Epithelial cell of prostate (primary cell): ENCODE data around the gene GCC1.
"Not testable (repeated sequence)": the region's sequence is repeated elsewhere in the genome, so short reads cannot be mapped to it uniquely, and the experiment has no call there.

Experiments used
- DNase-seq: peaks from one replicate; pipeline ENCODE4 v3.0.0-alpha.2; 2011; ENCODE audit warnings: low read depth, low spot score
- H3K27ac ChIP-seq: fragments of 450-650 bp; 2 replicates; pipeline ENCODE4 v1.5.1; 2017; ENCODE audit warnings: mild to moderate bottlenecking

Gene GCC1

GRCh38 chr7:127591189-127591588 lies 5.8 kb upstream of the GCC1 start:
- no peak for DNase-seq
- no peak overlapping the region for H3K27ac ChIP-seq

GRCh38 chr7:127589896-127590295 lies 4.5 kb upstream of the GCC1 start:
- DNase-seq: no peak
- H3K27ac ChIP-seq: no peak overlapping the region

- no peak for DNase-seq
- peak overlapping the region; percentile 62 for H3K27ac ChIP-seq
Observed at GRCh38 chr7:127588697-127589482, 3.5 kb upstream of the GCC1 start.

- peak within 1 kb of the TSS; percentile 62 for H3K27ac ChIP-seq
- DNase-seq: no peak
Observed at GRCh38 chr7:127588019-127588696, 2.8 kb upstream of the GCC1 start, which contains the start of gene ARF5. Gene ARF5 (plus strand): TSS chr7:127588411. CDS start chr7:127588499, 88 bp downstream.

- DNase-seq: no peak
Observed at GRCh38 chr7:127587663-127588018, 2.2 kb upstream of the GCC1 start.

GRCh38 chr7:127586346-127586745 lies 950 bp upstream of the GCC1 start:
- DNase-seq: no peak
- peak overlapping the region; percentile 73 for H3K27ac ChIP-seq

More at GRCh38 chr7:127587663-127588018, 2.2 kb upstream of the GCC1 start:
- peak overlapping the region; percentile 62 for H3K27ac ChIP-seq

- no peak for DNase-seq
- peak overlapping the region; percentile 73 for H3K27ac ChIP-seq
Observed at GRCh38 chr7:127584648-127585043, 750 bp downstream of the GCC1 start.

DNA sequence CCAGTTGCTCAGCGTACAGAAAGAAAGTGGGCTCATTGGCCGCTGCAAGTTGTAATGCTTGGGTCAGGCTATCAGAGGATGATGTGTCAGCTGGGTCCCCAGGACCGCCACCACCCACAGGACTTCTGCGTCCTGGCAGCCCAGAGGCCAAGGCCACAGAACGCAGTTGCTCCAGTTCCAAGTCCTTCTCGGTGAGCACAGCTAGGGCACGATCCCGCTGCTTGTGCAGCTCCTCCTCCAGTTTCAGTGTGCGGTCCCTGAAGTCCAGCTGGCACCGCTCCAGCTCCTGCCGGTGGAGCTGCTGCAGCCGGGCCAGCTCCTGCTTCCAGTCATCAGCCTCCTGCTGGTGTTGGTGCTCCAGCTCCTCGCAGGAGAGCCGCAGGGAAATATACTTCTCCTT lies 3.0 kb downstream of the GCC1 start:
- no peak for DNase-seq
- no peak overlapping the region for H3K27ac ChIP-seq

DNA sequence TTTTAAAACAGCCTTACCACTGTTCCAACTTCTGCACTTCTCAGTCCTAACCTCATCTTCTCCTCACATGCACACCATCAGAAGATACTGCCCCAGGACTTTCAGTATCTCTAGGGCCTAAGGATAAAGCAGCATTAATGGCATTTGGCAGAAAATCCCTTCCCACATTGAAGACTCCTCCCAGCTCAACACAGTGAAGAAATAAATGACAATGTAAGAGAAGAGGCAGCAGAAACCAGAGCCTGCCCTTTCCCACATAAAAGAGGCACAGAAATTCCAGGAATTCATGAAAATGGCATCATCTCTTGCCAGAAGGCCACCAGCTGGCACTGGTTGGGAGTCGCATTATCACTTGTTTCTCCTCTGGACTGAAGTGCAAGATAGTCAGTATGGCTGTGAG lies 3.7 kb downstream of the GCC1 start:
- no peak overlapping the region for H3K27ac ChIP-seq
- no peak for DNase-seq

- no peak for DNase-seq
- no peak overlapping the region for H3K27ac ChIP-seq
Observed at GRCh38 chr7:127580612-127581011, 4.8 kb downstream of the GCC1 start.

DNA sequence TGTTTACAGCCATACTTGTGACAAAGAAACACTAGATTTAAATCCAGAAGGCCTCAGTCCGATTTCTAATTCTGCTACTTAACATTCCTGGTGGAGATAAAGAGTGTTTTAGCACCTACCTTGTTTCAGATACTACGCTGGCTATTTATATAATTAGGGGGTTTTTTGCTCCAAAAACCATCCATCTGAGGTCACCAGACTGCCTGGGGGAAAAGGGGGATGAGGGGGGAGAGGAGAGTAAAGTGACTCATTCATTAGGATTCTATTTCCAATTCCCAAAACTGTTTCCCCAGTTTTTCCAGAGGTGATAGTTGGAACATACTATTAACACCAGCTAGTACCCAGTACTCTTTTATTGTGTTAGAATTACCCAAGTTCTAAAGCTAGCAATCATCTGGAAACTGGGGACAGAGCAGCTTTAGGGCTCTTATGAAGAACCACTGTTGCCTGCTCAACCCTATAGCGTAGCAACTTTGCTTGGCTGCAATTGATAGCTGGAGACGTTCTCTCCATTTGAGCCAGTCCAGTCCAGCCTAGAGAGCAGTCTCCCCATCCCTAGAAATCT lies 6.6 kb downstream of the GCC1 start:
- H3K27ac ChIP-seq: no peak overlapping the region
- DNase-seq: no peak

DNA sequence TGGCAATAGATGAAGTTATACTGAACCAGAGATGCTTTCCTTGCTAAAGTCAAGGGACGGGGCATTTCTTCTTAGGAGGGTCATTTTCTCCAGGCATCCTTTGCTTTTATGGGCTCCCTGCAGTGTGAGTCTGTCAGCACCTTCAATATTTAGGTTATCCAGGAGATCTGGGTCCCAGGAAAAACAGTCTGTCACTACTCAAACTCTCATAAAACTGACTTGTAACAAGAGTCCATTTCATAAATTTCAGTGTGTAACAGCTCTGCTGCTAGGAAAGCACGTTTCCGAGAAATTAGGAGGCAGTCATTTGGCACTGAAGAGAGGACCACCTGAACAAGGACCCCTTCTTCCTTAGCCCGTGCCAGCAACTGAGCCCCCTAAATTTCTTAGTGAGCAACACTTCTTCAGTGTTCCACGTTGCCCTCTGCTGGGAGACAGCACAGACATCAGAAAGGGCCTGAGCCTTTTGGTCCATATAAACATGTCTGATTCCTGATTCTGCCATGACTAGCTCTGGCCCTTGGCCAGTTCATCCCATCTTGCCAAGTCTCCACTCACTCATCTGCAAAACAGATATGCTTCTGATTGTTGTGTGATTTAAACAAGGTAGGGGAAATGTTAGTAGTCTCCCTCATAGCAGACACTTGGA lies 7.2 kb downstream of the GCC1 start:
- H3K27ac ChIP-seq: no peak overlapping the region
- DNase-seq: no peak

DNA sequence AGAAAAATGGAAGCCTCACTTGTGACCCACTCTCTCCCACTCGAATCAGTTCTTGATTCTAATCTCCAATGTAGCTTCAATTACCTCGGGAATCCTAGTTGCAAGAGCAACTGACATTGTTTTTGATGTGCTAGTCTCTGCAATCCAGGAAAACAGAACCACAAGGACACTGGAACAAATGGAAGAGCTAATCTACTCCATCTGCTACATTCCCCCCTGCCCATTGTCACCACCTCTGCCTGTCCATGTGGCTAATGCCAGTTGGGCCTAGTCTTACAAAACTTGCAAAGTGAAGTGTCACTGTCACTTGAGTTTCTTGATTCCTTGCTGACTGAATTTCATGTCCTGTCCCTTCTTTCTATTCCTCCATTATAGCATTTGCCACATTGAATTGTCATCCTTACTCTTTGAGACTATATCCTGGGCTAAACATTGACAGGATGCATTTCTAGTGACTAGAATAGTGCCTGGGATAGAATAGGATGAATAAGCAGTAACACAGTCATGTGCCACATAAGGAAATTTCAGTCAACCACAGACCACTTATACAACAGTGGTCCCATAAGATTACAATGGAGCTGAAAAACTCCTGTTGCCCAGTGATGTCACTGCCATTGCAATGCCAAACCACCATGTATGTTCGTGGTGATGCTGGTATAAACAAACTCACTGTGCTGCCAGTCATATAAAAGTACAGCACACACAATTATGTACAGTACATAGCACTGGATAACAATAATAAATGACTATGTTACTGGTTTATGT lies 13.5 kb downstream of the GCC1 start:
- no peak for DNase-seq
- H3K27ac ChIP-seq: no peak overlapping the region

DNA sequence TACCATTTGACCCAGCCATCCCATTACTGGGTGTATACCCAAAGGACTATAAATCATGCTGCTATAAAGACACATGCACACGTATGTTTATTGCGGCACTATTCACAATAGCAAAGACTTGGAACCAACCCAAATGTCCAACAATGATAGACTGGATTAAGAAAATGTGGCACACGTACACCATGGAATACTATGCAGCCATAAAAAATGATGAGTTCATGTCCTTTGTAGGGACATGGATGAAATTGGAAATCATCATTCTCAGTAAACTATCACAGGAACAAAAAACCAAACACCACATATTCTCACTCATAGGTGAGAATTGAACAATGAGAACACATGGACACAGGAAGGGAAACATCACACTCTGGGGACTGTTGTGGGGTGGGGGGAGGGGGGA lies 17.4 kb downstream of the GCC1 start:
- not testable (repeated sequence) for H3K27ac ChIP-seq, DNase-seq

DNA sequence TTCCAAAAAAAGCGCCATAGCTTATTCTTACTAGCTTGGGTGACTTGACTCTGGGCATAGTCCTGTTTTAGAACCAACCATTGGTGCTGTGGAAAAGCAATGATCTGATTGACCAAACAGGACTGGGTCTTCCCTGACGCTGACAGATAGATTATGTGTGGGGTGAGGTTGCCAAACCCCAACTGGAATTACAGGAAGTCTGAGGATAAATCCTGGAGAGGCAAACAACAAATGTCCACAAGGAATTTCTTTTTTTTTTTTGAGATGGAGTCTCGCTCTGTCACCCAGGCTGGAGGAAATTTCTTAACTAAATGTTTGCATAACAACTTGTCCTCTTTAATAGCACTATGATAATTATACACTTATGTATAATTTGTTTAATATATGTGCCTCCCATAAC lies 19.2 kb downstream of the GCC1 start:
- no peak for DNase-seq
- no peak overlapping the region for H3K27ac ChIP-seq

GRCh38 chr7:127557803-127558202 lies 27.6 kb downstream of the GCC1 start:
- H3K27ac ChIP-seq: no peak overlapping the region
- DNase-seq: no peak

DNA sequence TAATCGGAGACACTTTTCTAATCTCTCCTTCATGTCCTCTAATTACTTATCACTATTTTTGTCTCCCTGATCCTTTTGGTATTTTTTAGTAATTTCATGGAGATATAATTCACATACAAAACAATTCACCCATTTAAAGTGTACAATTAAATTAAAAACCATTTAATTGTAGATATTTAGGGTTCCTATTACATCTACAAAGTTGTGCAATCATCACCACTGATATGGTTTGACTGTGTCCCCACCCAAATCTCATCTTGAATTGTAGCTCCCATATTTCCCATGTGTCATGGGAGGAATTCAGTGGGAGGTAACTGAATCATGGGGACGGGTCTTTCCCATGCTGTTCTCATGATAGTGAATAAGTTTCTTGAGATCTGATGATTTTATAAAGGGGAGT lies 29.0 kb downstream of the GCC1 start:
- H3K27ac ChIP-seq: no peak overlapping the region
- DNase-seq: no peak

GRCh38 chr7:127551941-127552340 lies 33.5 kb downstream of the GCC1 start:
- DNase-seq: no peak
- H3K27ac ChIP-seq: no peak overlapping the region

DNA sequence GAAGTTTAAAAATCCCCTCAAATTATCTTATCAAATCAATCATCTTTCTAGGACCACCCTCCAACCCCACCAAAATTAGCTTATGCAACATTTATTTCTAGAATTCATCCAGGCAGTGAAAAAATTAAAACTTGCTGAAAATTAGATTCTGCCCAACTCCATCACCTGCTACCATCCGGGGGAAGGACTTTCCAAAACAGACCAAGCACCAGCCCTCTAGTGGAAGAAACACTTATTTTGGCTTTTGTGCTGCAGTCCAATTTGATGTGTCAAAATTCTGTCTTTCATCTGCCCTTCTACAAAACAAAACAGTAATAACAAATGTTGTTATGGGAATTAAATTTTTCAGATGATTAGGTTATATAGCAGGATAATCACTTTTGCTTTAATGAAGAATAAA lies 35.1 kb downstream of the GCC1 start:
- H3K27ac ChIP-seq: no peak overlapping the region
- DNase-seq: no peak

GRCh38 chr7:127546313-127546712 lies 39.1 kb downstream of the GCC1 start:
- no peak for DNase-seq

More at GRCh38 chr7:127546313-127546712, 39.1 kb downstream of the GCC1 start:
- no peak overlapping the region for H3K27ac ChIP-seq
